Retinal pigment epithelial cell (primary cell): ENCODE measurements around the gene ADCY2.

Experiments used
- DNase-seq: peaks from one replicate; pipeline ENCODE4 v3.0.0-alpha.2; 2010; ENCODE audit warnings: low read depth
- H3K4me3 ChIP-seq: 2 replicates; pipeline ENCODE4 v1.5.1; 2011; ENCODE audit warnings: mild to moderate bottlenecking, low read length, control low read depth, moderate library complexity
- TF ChIP-seq, protein P1 (sequence below): conservative IDR thresholded peaks from 2 replicates; pipeline ENCODE4 v1.5.1; 2011; ENCODE audit warnings: low read depth, low read length, control low read depth, inconsistent platforms

The ADCY2 gene

DNA sequence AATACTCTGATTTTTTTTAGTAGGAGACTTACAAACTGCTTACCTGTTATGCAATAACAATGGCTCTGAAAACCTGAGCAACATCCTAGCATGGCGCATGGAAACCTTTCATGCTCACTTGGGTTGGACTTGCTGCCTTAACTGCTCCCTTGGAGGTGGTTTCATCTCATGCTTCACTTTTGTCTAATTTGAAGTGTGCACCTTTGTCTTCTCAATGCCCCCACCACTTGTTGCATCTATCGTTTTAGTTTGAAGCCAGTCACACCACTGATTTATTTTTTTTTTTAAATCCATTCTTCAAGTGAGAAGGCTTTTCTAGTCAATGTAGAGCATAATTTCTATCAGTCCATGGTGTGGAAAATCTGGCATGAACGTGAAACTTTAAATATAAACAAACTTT, 391.8 kb downstream of the ADCY2 start:
- no peak for DNase-seq
- no peak overlapping the region for H3K4me3 ChIP-seq
- TF ChIP-seq, protein P1, sequence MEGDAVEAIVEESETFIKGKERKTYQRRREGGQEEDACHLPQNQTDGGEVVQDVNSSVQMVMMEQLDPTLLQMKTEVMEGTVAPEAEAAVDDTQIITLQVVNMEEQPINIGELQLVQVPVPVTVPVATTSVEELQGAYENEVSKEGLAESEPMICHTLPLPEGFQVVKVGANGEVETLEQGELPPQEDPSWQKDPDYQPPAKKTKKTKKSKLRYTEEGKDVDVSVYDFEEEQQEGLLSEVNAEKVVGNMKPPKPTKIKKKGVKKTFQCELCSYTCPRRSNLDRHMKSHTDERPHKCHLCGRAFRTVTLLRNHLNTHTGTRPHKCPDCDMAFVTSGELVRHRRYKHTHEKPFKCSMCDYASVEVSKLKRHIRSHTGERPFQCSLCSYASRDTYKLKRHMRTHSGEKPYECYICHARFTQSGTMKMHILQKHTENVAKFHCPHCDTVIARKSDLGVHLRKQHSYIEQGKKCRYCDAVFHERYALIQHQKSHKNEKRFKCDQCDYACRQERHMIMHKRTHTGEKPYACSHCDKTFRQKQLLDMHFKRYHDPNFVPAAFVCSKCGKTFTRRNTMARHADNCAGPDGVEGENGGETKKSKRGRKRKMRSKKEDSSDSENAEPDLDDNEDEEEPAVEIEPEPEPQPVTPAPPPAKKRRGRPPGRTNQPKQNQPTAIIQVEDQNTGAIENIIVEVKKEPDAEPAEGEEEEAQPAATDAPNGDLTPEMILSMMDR, result no peak

GRCh38 chr5:7789567-7789966, 393.6 kb downstream of the ADCY2 start:
- H3K4me3 ChIP-seq, result no peak overlapping the region
- TF ChIP-seq, protein P1, result no peak
- DNase-seq, result no peak

DNA sequence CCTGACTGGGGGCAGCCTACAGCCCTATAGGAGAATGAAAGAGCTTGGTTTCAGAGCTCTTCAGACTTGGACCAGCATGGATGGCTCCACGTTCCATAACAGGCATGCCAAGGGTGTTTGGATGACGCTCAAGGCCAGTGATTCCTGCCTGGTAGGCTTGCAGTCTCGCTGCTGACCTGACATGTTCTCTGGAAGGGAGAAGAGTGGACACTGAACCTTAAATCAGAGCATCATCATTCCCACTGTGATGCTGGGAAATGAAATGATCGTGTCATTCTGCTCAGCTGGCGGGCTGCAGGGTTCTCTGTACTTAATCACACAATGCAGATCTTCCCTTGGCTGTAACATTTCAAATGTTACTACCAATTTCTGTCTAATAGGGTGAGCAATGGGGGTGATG, 398.0 kb downstream of the ADCY2 start:
- H3K4me3 ChIP-seq, result no peak overlapping the region
- TF ChIP-seq, protein P1, result no peak
- DNase-seq, result no peak

- H3K4me3 ChIP-seq, result no peak overlapping the region
- no peak for DNase-seq
- TF ChIP-seq, protein P1, result no peak
Measured at GRCh38 chr5:7794311-7794710, 398.4 kb downstream of the ADCY2 start.

DNA sequence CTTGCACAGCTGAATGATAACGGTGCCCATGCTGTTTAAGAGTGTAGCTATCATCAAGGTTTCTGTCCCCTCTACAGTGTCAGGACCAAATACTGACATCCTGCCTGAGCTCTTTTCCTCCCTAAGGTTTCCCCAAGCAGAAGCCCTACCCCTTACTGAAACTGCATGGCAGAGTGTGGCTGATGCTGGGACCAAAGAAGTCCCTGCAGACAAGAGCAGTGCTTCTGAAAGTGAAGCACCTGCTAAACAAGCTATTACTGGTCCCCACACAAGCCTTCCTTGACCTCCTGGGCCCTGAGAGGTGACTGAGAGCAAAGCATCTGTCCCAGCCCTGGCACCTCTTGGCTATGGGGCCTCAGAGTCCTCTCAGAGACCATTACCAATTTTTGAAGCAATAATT, 398.9 kb downstream of the ADCY2 start:
- no peak overlapping the region for H3K4me3 ChIP-seq
- no peak for DNase-seq
- TF ChIP-seq, protein P1, result no peak

DNA sequence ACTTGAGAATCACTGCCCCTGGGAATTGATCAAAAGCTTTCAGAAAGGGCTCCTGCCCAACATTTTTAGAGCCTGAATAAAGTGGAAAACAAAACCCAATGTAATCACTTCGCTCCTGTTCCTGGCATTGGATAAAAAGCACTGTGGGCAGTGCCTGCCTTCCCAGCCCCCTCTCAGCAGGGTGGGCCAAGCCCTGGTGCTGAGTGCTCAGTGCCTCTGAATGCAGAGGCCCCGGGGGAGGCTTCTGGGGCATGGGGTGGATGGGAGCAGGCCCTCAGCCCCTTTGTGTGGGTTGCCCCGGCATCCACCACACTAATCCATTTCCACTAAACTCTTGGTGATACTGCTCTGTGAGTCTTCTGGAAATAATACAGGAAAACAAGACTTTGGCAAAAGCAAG, 399.4 kb downstream of the ADCY2 start:
- DNase-seq, result no peak
- H3K4me3 ChIP-seq, result no peak overlapping the region
- TF ChIP-seq, protein P1, result no peak

- TF ChIP-seq, protein P1, result no peak
- no peak for DNase-seq
- H3K4me3 ChIP-seq, result no peak overlapping the region
Measured at GRCh38 chr5:7801891-7802614, 406.1 kb downstream of the ADCY2 start.
